ENCODE data around the gene ERBB4.

DNA sequence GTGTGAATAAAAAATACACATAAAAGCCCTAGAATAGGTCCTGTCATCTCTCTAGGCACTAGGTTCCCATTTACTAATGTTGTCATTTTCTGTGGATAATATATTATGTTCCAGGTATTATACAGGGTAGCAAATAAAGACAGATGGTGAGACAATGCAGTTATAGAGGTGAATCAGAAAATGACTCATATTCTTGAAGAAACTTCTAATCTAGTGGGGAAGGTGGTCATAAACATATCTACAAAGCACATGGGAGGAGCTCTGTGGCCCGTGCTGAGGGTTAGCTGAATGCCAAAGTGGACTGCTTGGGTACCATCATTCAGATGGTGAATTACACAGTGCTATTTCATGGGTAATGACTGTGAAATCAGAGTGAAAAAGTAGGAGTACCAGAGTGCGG, 700.9 kb downstream of the ERBB4 start:
- TF ChIP-seq GATA2 (IDR thresholded peaks at IDR 0.05; ENCODE audit: low read depth, low read length): no peak
- TF ChIP-seq GATA3 (IDR thresholded peaks at IDR 0.05; ENCODE audit: low read depth, low read length): no peak

All from SH-SY5Y (cell line).